Measurements from ENCODE around the gene MCF2.
"Not testable (repeated sequence)": the region's sequence is repeated elsewhere in the genome, so short reads cannot be mapped to it uniquely, and the experiment has no call there.

MCF2 gene

GRCh38 chrX:139708067-139708466, at the start of gene MCF2:
TSS of gene MCF2 (minus strand) at chrX:139708167. CDS start at chrX:139651744, 56,423 bp downstream.
- DNase-seq (ENCODE audit: low read depth), result no peak

- no peak for DNase-seq (ENCODE audit: low read depth)
Measured at GRCh38 chrX:139751053-139751452, 43.1 kb upstream of the MCF2 start.

- DNase-seq (ENCODE audit: low read depth), result no peak
Measured at GRCh38 chrX:139750390-139750789, 42.4 kb upstream of the MCF2 start.

- DNase-seq (ENCODE audit: low read depth), result no peak
Measured at GRCh38 chrX:139739138-139739537, 31.2 kb upstream of the MCF2 start.

GRCh38 chrX:139738581-139738980, 30.6 kb upstream of the MCF2 start:
- DNase-seq (ENCODE audit: low read depth), result no peak

GRCh38 chrX:139736151-139736550, 28.2 kb upstream of the MCF2 start:
- no peak for DNase-seq (ENCODE audit: low read depth)

- DNase-seq (ENCODE audit: low read depth), result no peak
Measured at GRCh38 chrX:139734996-139735395, 27.0 kb upstream of the MCF2 start.

GRCh38 chrX:139725720-139726119, 17.8 kb upstream of the MCF2 start:
- DNase-seq (ENCODE audit: low read depth), result no peak

- DNase-seq (ENCODE audit: low read depth), result no peak
Measured at GRCh38 chrX:139724626-139725025, 16.7 kb upstream of the MCF2 start.

GRCh38 chrX:139720979-139721378, 13.0 kb upstream of the MCF2 start:
- DNase-seq (ENCODE audit: low read depth), result no peak

- DNase-seq (ENCODE audit: low read depth), result no peak
Measured at GRCh38 chrX:139720136-139720535, 12.2 kb upstream of the MCF2 start.

- DNase-seq (ENCODE audit: low read depth), result no peak
Measured at GRCh38 chrX:139702658-139703057, 5.3 kb downstream of the MCF2 start.

- DNase-seq (ENCODE audit: low read depth), result no peak
Measured at GRCh38 chrX:139692908-139693307, 15.1 kb downstream of the MCF2 start.

GRCh38 chrX:139692506-139692849, 15.5 kb downstream of the MCF2 start:
- DNase-seq (ENCODE audit: low read depth), result no peak

GRCh38 chrX:139691843-139692505, 16.0 kb downstream of the MCF2 start:
- DNase-seq (ENCODE audit: low read depth), result no peak

GRCh38 chrX:139691493-139691842, 16.5 kb downstream of the MCF2 start:
- no peak for DNase-seq (ENCODE audit: low read depth)

- DNase-seq (ENCODE audit: low read depth), result not testable (repeated sequence)
Measured at GRCh38 chrX:139685175-139685574, 22.8 kb downstream of the MCF2 start.

GRCh38 chrX:139680356-139680755, 27.6 kb downstream of the MCF2 start:
- DNase-seq (ENCODE audit: low read depth), result no peak

- DNase-seq (ENCODE audit: low read depth), result no peak
Measured at GRCh38 chrX:139647597-139647996, 60.4 kb downstream of the MCF2 start.

GRCh38 chrX:139642241-139642927, 65.6 kb downstream of the MCF2 start:
- no peak for DNase-seq (ENCODE audit: low read depth)

GRCh38 chrX:139640259-139640658, 67.7 kb downstream of the MCF2 start:
- no peak for DNase-seq (ENCODE audit: low read depth)

- DNase-seq (ENCODE audit: low read depth), result no peak
Measured at GRCh38 chrX:139639253-139639652, 68.7 kb downstream of the MCF2 start.

- no peak for DNase-seq (ENCODE audit: low read depth)
Measured at GRCh38 chrX:139600105-139600504, 107.9 kb downstream of the MCF2 start.

GRCh38 chrX:139596068-139596467, 111.9 kb downstream of the MCF2 start:
- DNase-seq (ENCODE audit: low read depth), result no peak
